ENCODE measurements around the gene HK1. TPM values are rescaled to one million over a fixed set of nuclear protein-coding genes. Genes with fewer than 3 reads are reported as not detected.

HK1 gene
- total and polyA plus RNA-seq, 2 of the 13 experiments (the other 11 are each of a cell fraction or from before 2014, with no cell fraction given): 0.29 to 1.5 TPM

GRCh38 chr10:69292459-69292858, 14.2 kb downstream of the HK1 start:
- no peak overlapping the region for H3K9ac ChIP-seq (ENCODE audit: insufficient read depth, low read depth, low read length)
- H3K79me2 ChIP-seq (ENCODE audit: insufficient read depth, low read length): no peaks in the 10 kb centered on the region
- H3K9me3 ChIP-seq (ENCODE audit: low read length): no peaks in the 10 kb centered on the region
- ATAC-seq: no peak
- WGBS (ENCODE audit: low lambda C conversion rate): 3% methylated on average over 3 of the region's 3 CpGs
- H2AFZ ChIP-seq (ENCODE audit: low read length): no peak overlapping the region
- H3K4me2 ChIP-seq (ENCODE audit: low read depth, low read length): no peak overlapping the region
- H3K27me3 ChIP-seq (ENCODE audit: control insufficient read depth in 1 of 2, insufficient read depth in 2 of 2, low read length in 2 of 2): peaks cover 0 to 23% of the 10 kb centered on the region in 2 experiments; a peak in 3 of 5 replicates
- no peak overlapping the region for H3K27ac ChIP-seq (ENCODE audit: extremely low read length, insufficient read depth, low read length)
- DNase-seq (ENCODE audit: low spot score): no peak
- in situ Hi-C loops (cut with HindIII; ENCODE audit: extremely low pct_ligation_motif_present, low pct_unique_long_range_greater_than_20kb) (no loop called here), intact Hi-C loops (cut with micrococcal nuclease; ENCODE audit: unreplicated experiment) (no loop called here)
- POLR2A ChIA-PET: no interaction called here
- FAIRE-seq: no peak
- H3K4me1 ChIP-seq (ENCODE audit: insufficient read depth, low read length): no peaks in the 10 kb centered on the region; the same call in 1 of the 2 replicates
- no peaks in the 10 kb centered on the region for H3K36me3 ChIP-seq (replicated peaks in 1 of 2; ENCODE audit: control insufficient read depth in 1 of 2, insufficient read depth in 2 of 2, low read length in 2 of 2)
- no peaks in the 10 kb centered on the region for H4K20me1 ChIP-seq (ENCODE audit: insufficient read depth, low read length)
- no peak for TF ChIP-seq ARID5B (CRISPR knock-in tag; IDR thresholded peaks at IDR 0.05)
- TF ChIP-seq RERE (CRISPR knock-in tag; IDR thresholded peaks at IDR 0.05; ENCODE audit: low read depth): no peak
- TF ChIP-seq SRY (CRISPR knock-in tag; IDR thresholded peaks at IDR 0.05): no peak
- no peak for TF ChIP-seq ZNF234 (CRISPR knock-in tag; conservative IDR thresholded peaks at IDR 0.05)
- TF ChIP-seq PAXIP1 (CRISPR knock-in tag; conservative IDR thresholded peaks at IDR 0.05): no peak
- TF ChIP-seq GPN1 (CRISPR knock-in tag; IDR thresholded peaks at IDR 0.05; ENCODE audit: borderline replicate concordance): no peak
- no peak for TF ChIP-seq TCF7 (IDR thresholded peaks at IDR 0.05; ENCODE audit: low read depth)
- no peak for TF ChIP-seq EEA1 (CRISPR knock-in tag; IDR thresholded peaks at IDR 0.05; ENCODE audit: borderline replicate concordance)
- TF ChIP-seq TP53 (CRISPR knock-in tag; conservative IDR thresholded peaks at IDR 0.05): no peak
- no TSS peak for BruUV-seq (replicated peaks)
- CTCF ChIA-PET (ENCODE audit: low intra/inter-chr PET ratio, low total read pairs): no interaction called here
- no peak overlapping the region for H3K4me3 ChIP-seq (replicated peaks in 1 of 3; ENCODE audit: insufficient read depth in 1 of 3, low read depth in 2 of 3, low read length in 3 of 3)

Measured in HepG2 (cell line).